Ecto neural progenitor cell (in vitro differentiated cells): ENCODE measurements around the gene NDUFS8.

ENCODE experiments used
- DNase-seq: peaks from one replicate; pipeline ENCODE4 v3.0.0-alpha.2; 2018; ENCODE audit warnings: low spot score

Gene NDUFS8

DNA sequence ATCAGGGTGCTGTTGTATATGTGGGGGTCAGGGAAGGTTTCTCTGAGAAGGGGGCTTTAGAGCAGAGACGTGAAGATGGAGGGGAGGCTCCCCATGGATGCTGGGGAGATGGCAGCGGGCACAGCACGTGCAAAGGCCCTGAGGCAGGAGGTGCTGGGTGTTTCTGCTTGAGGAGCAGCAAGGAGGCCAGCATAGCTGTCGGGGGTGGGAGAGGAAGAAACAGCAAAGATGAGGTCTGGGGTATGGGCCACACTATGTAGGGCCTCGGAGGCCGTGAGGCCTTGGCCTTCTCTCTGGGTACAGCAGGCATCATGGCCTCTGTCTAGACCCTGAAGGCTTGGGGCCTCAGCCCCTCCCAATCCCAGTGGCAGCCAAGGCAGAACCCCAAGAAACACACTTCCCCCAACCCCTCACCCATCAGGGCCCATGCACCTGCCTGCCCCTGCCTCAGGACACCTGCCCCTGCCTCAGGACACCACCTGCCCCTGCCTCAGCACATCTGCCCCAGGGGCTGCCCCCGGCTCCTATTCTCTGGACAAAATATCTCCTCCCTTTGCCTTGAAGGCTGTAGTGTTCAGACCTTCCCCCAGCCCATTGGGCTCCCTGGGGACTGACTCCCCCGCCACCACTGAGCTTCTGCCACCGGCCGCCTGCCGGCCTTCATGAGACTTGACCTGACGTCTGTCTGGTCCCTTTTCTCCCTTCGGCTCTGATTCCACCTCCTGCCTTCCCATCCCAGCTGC lies 14.1 kb upstream of the NDUFS8 start:
- DNase-seq = no peak

DNA sequence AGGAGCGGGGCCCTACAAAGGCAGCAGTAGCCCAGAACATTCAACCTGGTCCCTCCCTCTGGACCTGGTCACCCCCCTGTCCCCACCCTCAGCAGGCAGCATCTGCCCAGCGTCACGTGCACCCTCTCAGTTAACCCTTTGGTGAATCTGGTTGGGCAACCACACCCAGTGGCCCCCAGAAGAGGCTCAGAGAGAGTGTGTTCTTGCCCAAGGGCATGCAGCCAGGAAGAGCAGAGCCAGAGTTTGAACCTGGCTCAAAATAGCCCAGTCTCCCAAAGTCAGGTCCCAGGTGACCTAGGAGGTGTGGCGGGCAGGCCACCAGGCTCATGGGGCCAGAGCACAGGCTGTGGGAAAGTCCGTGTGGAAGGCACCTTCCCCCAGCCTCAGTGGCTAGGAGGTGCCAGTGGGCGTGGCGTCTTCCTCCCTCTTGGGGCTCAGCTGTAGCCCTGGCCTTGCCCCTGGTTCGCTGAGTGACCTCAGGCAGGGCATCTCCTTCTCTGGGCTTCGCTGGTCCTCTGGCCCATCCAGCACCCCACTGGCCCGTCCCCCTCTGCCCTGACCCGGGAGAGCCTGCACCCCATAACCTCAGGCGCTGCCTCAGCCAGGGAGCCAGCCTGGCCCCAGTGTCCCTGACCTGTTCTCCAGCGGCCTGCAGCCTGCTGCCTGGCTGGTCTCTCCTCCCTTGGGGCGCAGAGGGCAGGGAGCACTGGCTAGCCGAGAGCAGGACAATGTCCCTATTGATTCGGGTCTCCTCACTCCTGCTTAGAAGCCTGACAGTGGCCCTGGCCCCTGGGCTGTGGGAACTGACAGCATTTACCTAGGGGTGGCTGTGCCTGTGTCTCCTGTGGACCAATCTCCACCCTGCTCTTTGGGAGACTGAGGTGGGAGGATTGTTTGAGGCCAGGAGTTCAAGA lies 13.3 kb upstream of the NDUFS8 start:
- no peak for DNase-seq

- DNase-seq = no peak
Measured at GRCh38 chr11:68017980-68018729, 12.3 kb upstream of the NDUFS8 start.

- DNase-seq = no peak
Measured at GRCh38 chr11:68018730-68019190, 11.7 kb upstream of the NDUFS8 start.

- DNase-seq = no peak
Measured at GRCh38 chr11:68019486-68019885, 11.0 kb upstream of the NDUFS8 start.

DNA sequence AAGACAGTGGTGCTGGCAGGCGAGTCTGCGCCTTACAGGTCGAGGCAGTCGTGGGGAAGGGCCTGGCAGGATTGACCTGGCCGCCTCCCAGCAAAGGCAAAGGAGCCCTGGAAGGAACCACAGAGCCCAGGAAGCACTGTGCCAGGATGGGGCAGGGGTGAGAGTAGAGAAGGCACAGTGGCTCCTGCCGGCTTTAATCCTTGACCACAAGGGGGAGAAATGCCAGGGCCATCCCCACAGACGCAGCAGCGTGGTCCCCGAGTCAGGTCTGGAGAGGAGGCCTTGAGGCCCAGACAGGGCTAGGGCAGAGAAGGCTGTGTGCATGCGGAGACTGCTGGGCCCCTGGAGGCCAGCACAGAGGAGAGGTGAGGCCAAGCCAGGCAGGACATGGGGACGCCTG lies 9.9 kb upstream of the NDUFS8 start:
- peak; percentile 61 for DNase-seq

DNA sequence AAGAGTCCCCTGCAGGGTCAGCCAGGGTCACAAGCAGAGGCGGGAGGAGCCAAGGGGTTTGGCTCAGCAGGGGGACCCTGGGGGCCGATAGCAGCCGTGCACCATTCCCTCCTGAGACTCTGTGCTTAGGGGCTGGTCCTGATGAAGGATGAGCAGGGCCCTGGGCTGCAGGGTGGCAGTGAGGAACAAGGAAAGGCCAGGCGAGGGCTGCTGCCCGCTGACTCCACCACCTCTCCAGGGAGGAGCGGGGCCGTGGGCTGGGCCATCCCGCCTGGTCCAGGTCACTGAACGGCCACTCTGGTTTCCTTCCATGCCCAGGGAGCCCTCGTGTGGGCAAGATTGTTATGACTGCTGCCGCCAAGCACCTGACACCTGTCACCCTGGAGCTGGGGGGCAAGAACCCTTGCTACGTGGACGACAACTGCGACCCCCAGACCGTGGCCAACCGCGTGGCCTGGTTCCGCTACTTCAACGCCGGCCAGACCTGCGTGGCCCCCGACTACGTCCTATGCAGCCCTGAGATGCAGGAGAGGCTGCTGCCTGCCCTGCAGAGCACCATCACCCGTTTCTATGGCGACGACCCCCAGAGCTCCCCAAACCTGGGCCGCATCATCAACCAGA lies 9.2 kb upstream of the NDUFS8 start:
- DNase-seq = peak; percentile 68

DNA sequence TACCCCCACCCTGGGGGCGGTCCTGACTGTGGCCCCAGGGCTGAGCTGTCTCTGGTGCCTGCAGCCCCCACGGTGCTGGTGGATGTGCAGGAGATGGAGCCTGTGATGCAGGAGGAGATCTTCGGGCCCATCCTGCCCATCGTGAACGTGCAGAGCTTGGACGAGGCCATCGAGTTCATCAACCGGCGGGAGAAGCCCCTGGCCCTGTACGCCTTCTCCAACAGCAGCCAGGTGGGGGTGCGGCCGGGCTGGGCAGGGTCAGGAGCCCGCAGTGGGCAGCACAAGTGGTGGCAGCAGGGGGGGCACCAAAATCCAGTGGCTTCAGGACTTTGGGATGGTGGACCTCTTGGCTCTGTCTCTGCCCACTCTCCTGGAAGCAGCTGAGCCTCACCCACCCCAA lies 8.0 kb upstream of the NDUFS8 start:
- DNase-seq = no peak

DNA sequence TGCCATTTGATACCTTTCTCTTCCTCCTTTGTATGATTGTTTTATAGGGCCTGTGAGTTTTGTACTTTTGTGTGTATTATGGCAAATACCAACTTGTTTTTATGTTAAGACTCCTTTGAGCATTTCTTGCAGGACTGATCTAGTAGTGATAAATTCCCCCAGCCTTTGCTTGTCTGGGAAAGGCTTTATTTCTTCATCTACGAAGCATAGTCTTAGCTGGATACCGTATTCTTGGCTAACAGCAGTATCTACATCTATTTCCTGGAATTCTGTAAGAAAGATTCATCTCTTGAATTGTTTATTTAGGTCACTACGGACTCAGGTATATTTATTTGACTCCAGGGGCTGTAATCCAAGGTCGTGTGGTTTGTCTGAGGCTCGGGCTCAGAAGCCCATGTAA lies 6.0 kb upstream of the NDUFS8 start:
- DNase-seq = no peak

- DNase-seq = no peak
Measured at GRCh38 chr11:68025047-68025446, 5.4 kb upstream of the NDUFS8 start.

DNA sequence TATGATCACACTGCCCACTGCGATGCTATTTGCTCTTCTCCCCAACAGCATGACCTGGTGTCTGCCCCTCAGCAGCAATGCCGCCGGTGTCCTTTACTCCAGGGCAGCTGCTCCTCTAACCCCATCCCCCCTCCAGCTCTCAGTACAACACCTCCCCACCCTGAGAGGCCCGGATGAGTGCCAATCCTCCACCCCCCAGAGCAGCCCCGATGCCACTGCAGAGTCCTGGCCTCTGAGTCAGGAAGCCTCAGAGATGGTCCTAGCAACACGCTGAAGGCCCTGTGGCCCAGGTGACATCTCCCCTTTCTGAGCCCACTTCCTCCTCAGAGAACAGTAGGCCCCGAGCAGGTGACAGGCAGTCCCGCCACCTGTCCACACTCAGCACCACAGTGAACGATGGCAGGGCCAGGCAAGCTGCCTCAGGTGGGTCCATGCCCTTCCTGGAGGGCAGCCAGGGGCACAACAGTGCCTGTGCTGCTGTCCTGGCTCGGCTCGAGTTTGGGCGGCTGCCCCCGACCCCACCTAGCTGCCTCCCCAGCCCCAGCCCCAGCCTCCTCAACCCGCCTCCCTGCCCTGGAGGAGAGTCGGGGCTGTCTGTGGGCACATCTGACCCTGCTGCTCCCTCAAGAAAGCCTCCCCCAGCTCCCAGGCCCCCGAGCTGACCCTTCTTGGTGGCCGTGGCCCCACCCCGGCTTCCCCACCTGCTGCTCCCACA lies 3.9 kb upstream of the NDUFS8 start:
- DNase-seq = no peak

DNA sequence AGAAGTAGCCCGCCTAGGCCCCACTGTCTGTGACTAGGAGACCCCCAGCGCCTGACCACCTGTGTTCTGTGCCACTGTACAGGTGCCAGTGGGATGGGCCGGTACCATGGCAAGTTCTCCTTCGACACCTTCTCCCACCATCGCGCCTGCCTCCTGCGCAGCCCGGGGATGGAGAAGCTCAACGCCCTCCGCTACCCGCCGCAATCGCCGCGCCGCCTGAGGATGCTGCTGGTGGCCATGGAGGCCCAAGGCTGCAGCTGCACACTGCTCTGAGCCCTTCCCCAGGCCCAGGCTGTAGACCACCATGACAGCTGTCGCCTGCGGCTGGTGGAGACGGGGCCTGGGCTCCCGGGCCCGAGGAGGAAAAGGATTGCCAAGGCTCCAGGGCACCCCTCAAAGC lies 2.8 kb upstream of the NDUFS8 start:
- no peak for DNase-seq

DNA sequence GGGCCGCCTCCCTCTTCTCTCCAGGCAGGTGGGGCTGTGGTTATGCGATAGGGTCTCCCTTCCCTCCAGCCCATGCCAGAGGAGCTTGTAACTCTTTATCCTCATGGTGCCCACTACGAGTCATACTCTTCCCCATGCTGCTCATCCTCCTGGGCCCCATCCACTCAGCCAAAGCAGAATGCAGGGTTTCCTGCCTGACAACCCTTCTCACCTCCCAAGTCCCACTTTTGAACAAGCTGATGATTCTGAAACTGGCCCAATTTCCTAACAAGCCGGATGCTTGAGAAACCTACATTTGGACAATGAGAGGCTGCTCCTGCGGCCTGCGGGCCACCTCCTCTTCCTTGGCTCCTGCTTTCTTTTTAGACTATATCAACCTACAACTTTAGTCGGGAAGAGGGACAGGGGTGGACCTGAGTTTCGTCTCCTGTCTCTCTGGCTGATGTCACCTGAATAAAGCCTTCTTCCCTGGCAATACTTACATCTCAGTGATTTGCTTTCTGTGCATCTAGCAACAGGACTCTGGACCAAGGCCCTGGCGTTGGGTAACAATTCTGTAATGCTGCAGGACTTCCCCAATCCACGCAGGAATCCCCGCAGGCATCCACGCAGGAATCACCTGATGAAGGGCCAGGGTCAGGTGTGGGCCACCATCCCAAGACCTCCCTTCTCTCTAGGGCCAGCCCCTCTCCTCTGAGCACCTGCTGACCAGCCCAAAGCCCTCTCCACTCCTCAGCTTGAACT lies 1.5 kb upstream of the NDUFS8 start:
- DNase-seq = no peak

- no peak for DNase-seq
Measured at GRCh38 chr11:68031144-68031464, 623 bp downstream of the NDUFS8 start.

GRCh38 chr11:68032003-68032402 lies 1.5 kb downstream of the NDUFS8 start:
- DNase-seq = no peak

GRCh38 chr11:68032997-68033707 lies 2.7 kb downstream of the NDUFS8 start:
- no peak for DNase-seq

- DNase-seq = no peak
Measured at GRCh38 chr11:68033708-68034045, 3.2 kb downstream of the NDUFS8 start.

DNA sequence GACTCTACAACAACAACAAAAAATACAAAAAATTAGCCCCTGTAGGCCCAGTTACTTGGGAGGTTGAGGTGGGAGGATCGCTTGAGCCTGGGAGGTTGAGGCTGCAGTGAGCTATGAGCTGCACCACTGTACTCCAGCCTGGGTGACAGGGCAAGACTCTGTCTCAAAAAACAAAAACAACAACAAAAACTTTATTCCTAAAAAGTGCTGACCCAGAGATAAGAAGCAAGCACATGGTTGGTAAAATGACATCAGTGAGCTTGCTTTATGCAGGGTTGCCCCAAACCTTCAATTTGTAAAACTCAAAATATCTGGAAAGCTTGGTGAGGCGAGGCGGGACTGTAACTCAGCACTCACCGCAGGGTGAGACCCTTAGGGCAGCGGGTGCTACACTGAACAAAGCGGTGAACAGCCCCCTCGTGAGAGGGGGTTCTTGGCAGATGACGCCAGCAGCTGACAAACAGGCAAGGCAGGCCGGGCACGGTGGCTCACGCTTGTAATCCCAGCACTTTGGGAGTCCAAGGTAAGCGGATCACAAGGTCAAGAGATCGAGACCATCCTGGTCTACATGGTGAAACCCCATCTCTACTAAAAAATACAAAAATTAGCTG lies 4.9 kb downstream of the NDUFS8 start:
- no peak for DNase-seq

DNA sequence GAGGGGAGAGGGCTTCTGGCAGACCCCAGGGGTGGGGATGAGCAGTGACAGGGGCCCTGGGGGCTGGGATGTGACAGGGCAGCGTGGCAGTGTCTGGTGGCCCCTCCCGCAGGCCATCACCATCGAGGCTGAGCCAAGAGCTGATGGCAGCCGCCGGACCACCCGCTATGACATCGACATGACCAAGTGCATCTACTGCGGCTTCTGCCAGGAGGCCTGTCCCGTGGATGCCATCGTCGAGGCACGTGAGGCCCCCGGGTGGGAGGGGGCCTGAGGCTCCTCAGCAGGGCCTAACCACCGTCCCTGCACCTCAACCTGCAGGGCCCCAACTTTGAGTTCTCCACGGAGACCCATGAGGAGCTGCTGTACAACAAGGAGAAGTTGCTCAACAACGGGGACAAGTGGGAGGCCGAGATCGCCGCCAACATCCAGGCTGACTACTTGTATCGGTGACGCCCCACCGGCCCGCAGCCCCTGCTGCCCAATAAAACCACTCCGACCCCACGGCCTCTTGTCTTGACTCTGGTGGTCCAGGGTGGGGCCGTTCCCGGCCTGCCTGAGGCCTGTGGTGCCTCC lies 5.7 kb downstream of the NDUFS8 start:
- DNase-seq = no peak
